Daoy (cell line): ENCODE data around the gene LARGE1. TPM values are rescaled to one million over a fixed set of nuclear protein-coding genes. Genes with fewer than 3 reads are reported as not detected.

Experiments
- DNase-seq: peaks from one replicate; pipeline ENCODE4 v3.0.0-alpha.2; 2015; ENCODE audit warnings: low read depth
- total RNA-seq: library from RNA; depleted of rRNA; stranded (reverse); fragments of >200 nt; shearing (Covaris generic); gene quantifications from 2 replicates; pipeline ENCODE4 v1.2.3, GENCODE V29; 2014

The LARGE1 gene
- total RNA-seq, 1 experiment from 2014 or later, result 9.1 TPM

- DNase-seq, result no peak
These were observed 398.2 kb downstream of the LARGE1 start for GRCh38 chr22:33521879-33522665.

- no peak for DNase-seq
These were observed 399.1 kb downstream of the LARGE1 start for GRCh38 chr22:33520904-33521780.

GRCh38 chr22:33519974-33520903, 400.0 kb downstream of the LARGE1 start:
- no peak for DNase-seq

- DNase-seq, result peak; percentile 38
These were observed 401.0 kb downstream of the LARGE1 start for GRCh38 chr22:33519071-33519973.

GRCh38 chr22:33518405-33518804, 401.9 kb downstream of the LARGE1 start:
- no peak for DNase-seq

GRCh38 chr22:33515795-33516194, 404.5 kb downstream of the LARGE1 start:
- no peak for DNase-seq

GRCh38 chr22:33513388-33514338, 406.6 kb downstream of the LARGE1 start:
- DNase-seq, result no peak

GRCh38 chr22:33512908-33513307, 407.4 kb downstream of the LARGE1 start:
- DNase-seq, result no peak

- DNase-seq, result no peak
These were observed 409.8 kb downstream of the LARGE1 start for GRCh38 chr22:33510429-33510904.

GRCh38 chr22:33504941-33505625, 415.2 kb downstream of the LARGE1 start:
- DNase-seq, result no peak

GRCh38 chr22:33496112-33496511, 424.2 kb downstream of the LARGE1 start:
- DNase-seq, result no peak

GRCh38 chr22:33493476-33494205, 426.6 kb downstream of the LARGE1 start:
- no peak for DNase-seq

- DNase-seq, result no peak
These were observed 428.0 kb downstream of the LARGE1 start for GRCh38 chr22:33492210-33492651.

- DNase-seq, result no peak
These were observed 433.1 kb downstream of the LARGE1 start for GRCh38 chr22:33487041-33487716.

GRCh38 chr22:33481550-33481949, 438.7 kb downstream of the LARGE1 start:
- no peak for DNase-seq

GRCh38 chr22:33477120-33478111, 442.9 kb downstream of the LARGE1 start:
- peak; percentile 15 for DNase-seq
